GM21526 (cell line): Measurements from ENCODE around the gene INHBB.
"Not testable (repeated sequence)": the region's sequence is repeated elsewhere in the genome, so short reads cannot be mapped to it uniquely, and the experiment has no call there.

Experiments
- ATAC-seq: cut with Tn5 transposase; IDR thresholded peaks from one replicate; pipeline ENCODE4 v1.9.1; 2021; ENCODE audit warnings: moderate library complexity; ENCODE audit not compliant: unreplicated experiment, low FRiP score

Gene INHBB

GRCh38 chr2:120346026-120346666 lies at the start of gene INHBB:
Gene INHBB (plus strand): TSS chr2:120346136. CDS start chr2:120346189, 53 bp downstream.
- ATAC-seq: no peak

GRCh38 chr2:120298173-120298835 lies 47.6 kb upstream of the INHBB start:
- ATAC-seq: no peak

GRCh38 chr2:120299004-120299403 lies 46.9 kb upstream of the INHBB start:
- ATAC-seq: no peak

DNA sequence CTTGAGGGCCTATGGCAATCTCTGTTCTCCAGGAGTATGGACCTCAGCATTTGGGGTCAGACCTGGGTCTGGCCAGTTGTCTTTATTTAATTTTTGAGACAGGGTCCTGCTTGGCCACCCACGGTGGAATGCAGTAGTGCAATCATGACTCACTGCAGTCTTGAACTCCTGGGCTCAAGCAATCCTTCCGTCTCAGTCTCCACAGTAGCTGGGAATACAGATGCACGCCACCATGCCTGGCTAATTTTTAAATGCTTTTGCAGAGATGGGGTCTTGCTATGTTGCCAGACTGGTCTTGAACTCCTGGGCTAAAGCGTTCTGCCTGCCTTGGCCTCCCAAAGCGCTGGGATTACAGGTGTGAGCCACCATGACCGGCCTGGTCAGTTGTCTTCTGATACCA lies 46.4 kb upstream of the INHBB start:
- no peak for ATAC-seq

DNA sequence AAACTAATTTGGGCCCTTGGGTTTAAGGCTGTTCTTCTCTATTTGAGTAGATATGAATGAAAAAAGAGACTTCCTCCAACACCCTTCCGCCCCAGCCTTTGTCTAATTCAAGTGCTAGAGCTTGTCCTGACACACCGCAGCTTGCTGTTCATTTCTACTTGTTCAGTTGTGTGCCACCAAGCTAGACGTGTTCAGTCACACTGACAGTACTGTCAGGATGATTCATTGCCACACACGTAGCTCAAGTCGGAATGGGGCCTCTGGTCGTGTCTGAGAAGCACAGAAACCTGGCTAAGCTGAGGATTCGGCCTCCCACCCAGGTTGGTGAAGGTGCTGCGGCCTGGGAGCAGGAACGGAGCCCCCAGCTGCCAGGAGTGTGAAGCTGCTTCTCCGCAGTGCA lies 45.6 kb upstream of the INHBB start:
- ATAC-seq: no peak

DNA sequence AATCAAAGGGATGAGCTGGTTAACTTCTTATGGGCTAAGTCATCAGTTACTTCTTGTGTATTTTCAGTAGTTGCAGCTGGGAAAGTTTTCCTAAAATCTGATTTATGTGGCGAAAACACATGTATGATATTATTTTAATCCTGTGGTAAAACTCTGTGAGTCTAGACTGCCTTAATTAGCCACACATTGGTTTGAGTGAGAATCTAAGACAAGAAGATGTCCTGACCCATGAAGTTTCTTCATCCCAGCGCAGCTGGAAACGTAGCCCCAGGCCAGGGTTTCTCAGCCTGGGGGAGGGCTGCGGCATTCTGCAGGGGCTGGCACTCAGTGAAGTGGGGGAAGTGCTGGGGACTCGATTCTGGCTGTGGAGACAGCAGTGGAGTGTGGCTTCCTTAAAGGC lies 44.7 kb upstream of the INHBB start:
- no peak for ATAC-seq

GRCh38 chr2:120302301-120302700 lies 43.6 kb upstream of the INHBB start:
- ATAC-seq: no peak

GRCh38 chr2:120303177-120303576 lies 42.8 kb upstream of the INHBB start:
- ATAC-seq: no peak

- no peak for ATAC-seq
Measured at GRCh38 chr2:120305296-120305695, 40.6 kb upstream of the INHBB start.

GRCh38 chr2:120305937-120306490 lies 39.9 kb upstream of the INHBB start:
- ATAC-seq: no peak

- no peak for ATAC-seq
Measured at GRCh38 chr2:120307482-120307881, 38.5 kb upstream of the INHBB start.

DNA sequence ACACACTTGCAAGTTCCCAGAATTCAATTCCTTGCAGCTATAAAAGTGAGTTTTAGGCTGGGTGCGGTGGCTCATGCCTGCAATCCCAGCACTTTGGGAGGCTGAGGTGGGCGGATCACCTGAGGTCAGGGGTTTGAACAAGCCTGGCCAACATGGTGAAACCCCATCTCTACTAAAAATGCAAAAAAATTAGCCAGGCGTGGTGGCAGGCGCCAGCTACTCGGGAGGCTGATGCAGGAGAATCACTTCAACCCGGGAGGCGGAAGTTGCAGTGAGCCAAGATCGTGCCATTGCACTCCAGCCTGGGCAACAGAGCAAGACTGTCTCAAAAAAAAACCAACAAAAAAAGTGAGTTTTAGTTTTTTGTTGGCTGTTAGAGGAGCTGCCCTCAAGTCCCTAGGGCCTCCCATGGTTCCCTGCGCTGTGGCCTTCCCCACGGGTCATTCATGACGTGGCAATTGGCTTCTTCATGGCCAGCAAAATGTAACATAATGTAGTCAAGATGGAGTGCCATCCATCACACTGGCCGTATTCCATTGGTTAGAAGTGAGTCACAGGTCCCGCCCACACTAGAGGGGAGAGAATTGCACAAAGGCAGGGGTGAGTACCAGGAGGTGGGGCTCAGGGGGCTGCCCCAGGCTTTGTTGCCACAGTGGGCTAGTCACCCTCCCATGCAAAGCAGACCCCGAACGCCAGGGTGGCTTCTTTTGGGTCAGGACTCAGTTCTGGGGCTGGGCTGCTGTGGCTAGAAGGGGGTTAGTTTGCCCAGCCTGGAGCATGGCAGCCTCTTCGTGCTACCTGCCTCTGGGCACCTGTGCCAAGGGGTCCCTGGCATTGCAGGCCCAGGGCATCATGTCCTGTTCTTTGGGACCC lies 37.7 kb upstream of the INHBB start:
- no peak for ATAC-seq

GRCh38 chr2:120310136-120310535 lies 35.8 kb upstream of the INHBB start:
- ATAC-seq: peak; percentile 66

- not testable (repeated sequence) for ATAC-seq
Measured at GRCh38 chr2:120310841-120311240, 35.1 kb upstream of the INHBB start.

- ATAC-seq: no peak
Measured at GRCh38 chr2:120312076-120312475, 33.9 kb upstream of the INHBB start.

- peak; percentile 51 for ATAC-seq
Measured at GRCh38 chr2:120312860-120313694, 32.9 kb upstream of the INHBB start.

DNA sequence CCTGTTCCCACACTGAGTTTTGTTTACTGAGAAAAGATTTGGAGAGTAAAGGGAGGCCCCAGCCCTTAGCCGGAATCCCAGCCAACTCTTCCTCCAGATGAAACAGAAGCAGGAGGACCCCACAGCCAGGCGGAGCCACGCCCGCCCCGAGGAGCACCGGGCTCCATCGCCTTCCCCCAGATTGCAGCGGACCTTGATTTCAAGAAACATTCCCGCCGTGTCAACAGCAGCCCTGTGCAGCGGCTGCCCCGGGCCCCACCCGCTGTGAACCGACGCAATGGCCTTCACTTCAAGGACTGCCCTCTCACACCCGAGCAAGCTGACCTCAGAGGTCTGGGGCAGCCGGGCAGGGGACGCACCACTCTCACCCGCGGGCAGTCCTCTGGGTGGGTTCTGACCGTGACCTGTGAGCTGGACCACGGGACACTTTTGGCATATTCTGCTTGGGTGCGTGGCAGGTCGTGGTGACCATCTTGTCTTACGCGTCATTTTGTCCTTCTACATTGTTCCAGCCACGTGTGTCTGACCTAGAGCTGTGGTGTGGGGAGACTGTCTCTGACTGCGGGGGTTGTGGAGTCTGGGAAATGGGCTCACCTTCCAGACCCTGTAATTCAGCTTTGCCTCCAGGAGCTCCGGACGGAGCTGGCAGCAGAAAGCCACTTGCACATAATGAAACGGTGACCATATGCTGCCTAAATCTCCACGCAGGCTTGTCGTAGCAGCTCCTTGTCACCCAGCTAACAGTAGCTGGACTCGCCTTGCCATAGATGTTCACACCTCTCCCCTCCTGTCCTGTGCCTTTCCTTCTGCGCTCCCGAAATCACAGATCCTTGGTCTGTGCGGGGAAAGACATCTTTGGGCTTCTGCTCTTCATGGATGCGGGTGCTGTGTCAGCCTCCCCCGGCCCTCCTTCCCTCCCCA lies 32.0 kb upstream of the INHBB start:
- no peak for ATAC-seq

DNA sequence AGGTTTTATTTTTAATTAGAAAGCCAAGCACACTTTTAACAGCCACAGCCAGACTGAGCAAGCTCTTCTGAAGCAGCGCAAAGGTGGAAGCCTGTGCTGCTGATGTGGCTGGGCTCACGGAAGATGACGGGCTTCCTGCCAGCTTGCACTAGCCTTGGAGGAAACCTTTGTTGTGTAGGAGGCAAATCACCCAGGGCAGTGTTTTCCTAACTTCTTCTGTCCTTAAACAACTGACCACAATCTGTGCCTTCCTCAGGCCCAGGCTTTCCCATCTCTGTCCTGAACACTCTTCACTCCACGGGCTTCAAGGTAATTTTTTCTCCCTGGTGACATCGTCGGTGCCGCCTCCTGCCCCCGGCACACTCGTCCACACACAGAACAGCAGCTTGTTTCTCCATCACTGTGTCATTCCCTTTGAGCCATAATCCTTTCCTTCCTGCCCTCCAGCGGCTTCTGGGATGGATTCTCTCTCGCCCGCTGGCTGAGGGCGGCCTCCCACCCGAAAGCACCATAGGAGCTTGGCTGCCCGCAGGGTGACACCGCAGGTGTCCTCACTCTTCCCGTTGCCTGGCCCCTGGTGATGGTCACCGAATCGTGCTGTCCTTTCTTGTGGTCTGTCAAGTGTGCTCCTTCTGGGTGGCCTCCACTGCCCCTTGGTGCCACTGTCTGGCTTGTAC lies 31.1 kb upstream of the INHBB start:
- ATAC-seq: no peak
